Activated T-cell treated with anti-CD3 and anti-CD28 coated beads, Interleukin-2, amount 50 U/mL, for 4 hours (primary cell): ENCODE measurements around the gene SLC24A3. TPM values are rescaled to one million over a fixed set of nuclear protein-coding genes. Genes with fewer than 3 reads are reported as not detected.
"Not testable (repeated sequence)": the region's sequence is repeated elsewhere in the genome, so short reads cannot be mapped to it uniquely, and the experiment has no call there.

ENCODE experiments used
- ATAC-seq, 2 donors: fragments of 200-7000 bp; cut with Tn5 transposase; one replicate each; pipeline ENCODE4 v1.10.0; 2021
- DNase-seq: peaks from one replicate; pipeline ENCODE4 v3.0.0-alpha.2; 2020
- H3K27me3 Mint-ChIP-seq: one replicate; pipeline ENCODE4 v1.8.0; 2021; ENCODE audit warnings: low read depth, mixed read lengths
- H3K36me3 Mint-ChIP-seq: one replicate; pipeline ENCODE4 v1.8.0; 2022; ENCODE audit warnings: mixed read lengths; ENCODE audit not compliant: insufficient read depth
- H3K4me1 Mint-ChIP-seq: one replicate; pipeline ENCODE4 v1.8.0; 2021; ENCODE audit warnings: low read depth, mixed read lengths
- H3K4me3 Mint-ChIP-seq: one replicate; pipeline ENCODE4 v1.8.0; 2021; ENCODE audit warnings: mild to moderate bottlenecking, moderate library complexity, mixed read lengths
- H3K9me3 Mint-ChIP-seq: one replicate; pipeline ENCODE4 v1.8.0; 2021; ENCODE audit warnings: mixed read lengths
- total RNA-seq, 3 donors: library from RNA; stranded (reverse); gene quantifications; one replicate each; pipeline ENCODE4 v1.2.1, GENCODE V29; 2021

Gene SLC24A3
- total RNA-seq, 3 donors from 2014 or later = 0.05 to 0.10 TPM; not detected in 1

DNA sequence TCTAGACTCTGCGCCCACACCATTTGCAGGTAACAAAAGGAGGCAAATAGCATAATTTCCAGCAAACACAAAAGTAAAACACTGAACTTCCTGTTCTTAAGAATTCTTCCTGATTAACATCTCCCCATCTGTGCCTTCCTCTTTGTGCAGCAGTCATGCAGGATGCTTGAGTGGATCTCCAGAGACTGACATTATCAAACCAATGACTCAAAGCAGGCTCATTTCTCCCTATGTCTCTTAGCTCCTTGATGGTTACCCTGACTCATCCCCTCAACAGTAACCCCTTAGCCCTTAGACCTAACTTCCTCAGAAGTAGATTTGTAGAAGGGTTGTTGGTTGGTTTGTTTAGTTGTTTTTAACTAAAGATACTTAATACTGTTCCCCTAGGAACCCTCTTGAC lies 408.6 kb downstream of the SLC24A3 start:
- no peaks in the 10 kb centered on the region for H3K4me1 Mint-ChIP-seq

GRCh38 chr20:19624221-19624965 lies 412.0 kb downstream of the SLC24A3 start:
- Mint-ChIP-seq H3K4me3 (no peak overlapping the region), H3K4me1 (no peaks in the 10 kb centered on the region), H3K36me3 (no peaks in the 10 kb centered on the region), H3K27me3 (peaks cover 7% of the 10 kb centered on the region), H3K9me3 (peaks cover 11% of the 10 kb centered on the region)
- no peak for ATAC-seq
- DNase-seq = no peak

More for the DNA sequence above, 408.6 kb downstream of the SLC24A3 start:
- DNase-seq = no peak
- H3K4me3 Mint-ChIP-seq = no peak overlapping the region
- H3K36me3 Mint-ChIP-seq = no peaks in the 10 kb centered on the region
- peaks cover 6% of the 10 kb centered on the region for H3K27me3 Mint-ChIP-seq
- ATAC-seq = peak in 1 of 2 donors; percentile 25
- H3K9me3 Mint-ChIP-seq = peaks cover 7% of the 10 kb centered on the region

- no peaks in the 10 kb centered on the region for H3K36me3 Mint-ChIP-seq
- ATAC-seq (no peak), DNase-seq (no peak)
- peaks cover 7% of the 10 kb centered on the region for H3K27me3 Mint-ChIP-seq
- H3K4me3 Mint-ChIP-seq = no peak overlapping the region
- peaks cover 11% of the 10 kb centered on the region for H3K9me3 Mint-ChIP-seq
- H3K4me1 Mint-ChIP-seq = no peaks in the 10 kb centered on the region
These were observed 413.0 kb downstream of the SLC24A3 start for GRCh38 chr20:19625426-19625825.

GRCh38 chr20:19626896-19627295 lies 414.5 kb downstream of the SLC24A3 start:
- Mint-ChIP-seq H3K9me3 (peaks cover 11% of the 10 kb centered on the region), H3K4me3 (no peak overlapping the region), H3K27me3 (peaks cover 7% of the 10 kb centered on the region), H3K4me1 (no peaks in the 10 kb centered on the region), H3K36me3 (no peaks in the 10 kb centered on the region)
- no peak for DNase-seq
- no peak for ATAC-seq

GRCh38 chr20:19628570-19629134 lies 416.2 kb downstream of the SLC24A3 start:
- peaks cover 11% of the 10 kb centered on the region for H3K9me3 Mint-ChIP-seq
- no peak overlapping the region for H3K4me3 Mint-ChIP-seq
- no peaks in the 10 kb centered on the region for H3K4me1 Mint-ChIP-seq
- DNase-seq (no peak), ATAC-seq (no peak)
- peaks cover 7% of the 10 kb centered on the region for H3K27me3 Mint-ChIP-seq
- no peaks in the 10 kb centered on the region for H3K36me3 Mint-ChIP-seq

GRCh38 chr20:19631410-19631809 lies 419.0 kb downstream of the SLC24A3 start:
- Mint-ChIP-seq H3K9me3 (peaks cover 6% of the 10 kb centered on the region), H3K27me3 (peaks cover 7% of the 10 kb centered on the region), H3K36me3 (no peaks in the 10 kb centered on the region), H3K4me1 (no peaks in the 10 kb centered on the region), H3K4me3 (no peak overlapping the region)
- DNase-seq = no peak
- ATAC-seq = no peak

DNA sequence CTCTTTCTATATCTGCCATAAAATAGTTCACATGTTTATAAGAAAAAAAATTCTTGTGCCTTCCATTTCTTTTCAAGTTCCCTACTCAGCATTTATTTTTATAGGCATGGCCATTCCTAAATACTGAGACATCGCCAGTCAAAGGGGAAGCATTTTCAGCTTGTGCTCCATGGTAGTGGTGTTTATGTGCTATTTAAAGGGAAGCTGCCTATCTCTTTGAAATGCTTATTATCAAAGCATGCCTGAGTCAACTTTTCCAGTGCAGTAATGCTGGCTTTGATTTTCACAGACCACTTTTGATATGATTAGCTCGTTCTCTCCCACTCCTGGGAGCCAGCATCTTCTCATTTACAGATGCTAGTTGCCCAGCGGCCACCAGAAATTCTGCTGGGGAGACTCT lies 421.5 kb downstream of the SLC24A3 start:
- H3K4me1 Mint-ChIP-seq = no peaks in the 10 kb centered on the region
- ATAC-seq = no peak
- DNase-seq = no peak
- peaks cover 3% of the 10 kb centered on the region for H3K27me3 Mint-ChIP-seq
- no peak overlapping the region for H3K4me3 Mint-ChIP-seq
- H3K9me3 Mint-ChIP-seq = peaks cover 5% of the 10 kb centered on the region
- no peaks in the 10 kb centered on the region for H3K36me3 Mint-ChIP-seq

- not testable (repeated sequence) for H3K4me1 Mint-ChIP-seq, DNase-seq, ATAC-seq, H3K27me3 Mint-ChIP-seq, H3K9me3 Mint-ChIP-seq, H3K36me3 Mint-ChIP-seq, H3K4me3 Mint-ChIP-seq
These were observed 427.1 kb downstream of the SLC24A3 start for GRCh38 chr20:19639471-19640045.

DNA sequence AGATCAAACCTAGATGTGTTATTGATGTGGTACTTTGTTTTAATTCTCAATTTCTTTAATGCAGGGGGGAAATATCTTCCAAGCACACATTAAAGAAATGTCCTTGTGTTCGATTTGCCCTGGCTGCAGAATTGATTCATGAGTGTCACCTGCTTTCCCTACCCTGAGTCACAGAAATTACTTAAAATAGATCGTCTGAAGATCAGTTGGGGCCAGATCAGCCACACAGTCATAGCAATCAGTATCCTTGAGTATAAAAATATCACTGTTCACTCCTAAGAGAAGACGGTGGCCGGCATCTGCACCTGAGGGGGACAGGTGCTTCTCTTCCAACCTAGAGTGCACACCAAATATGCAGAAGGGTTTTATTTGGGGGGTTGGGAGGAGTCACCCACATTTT lies 430.4 kb downstream of the SLC24A3 start:
- H3K27me3 Mint-ChIP-seq = no peaks in the 10 kb centered on the region
- no peaks in the 10 kb centered on the region for H3K9me3 Mint-ChIP-seq
- no peaks in the 10 kb centered on the region for H3K36me3 Mint-ChIP-seq
- DNase-seq (no peak), ATAC-seq (no peak)
- H3K4me1 Mint-ChIP-seq = no peaks in the 10 kb centered on the region
- H3K4me3 Mint-ChIP-seq = no peak overlapping the region

DNA sequence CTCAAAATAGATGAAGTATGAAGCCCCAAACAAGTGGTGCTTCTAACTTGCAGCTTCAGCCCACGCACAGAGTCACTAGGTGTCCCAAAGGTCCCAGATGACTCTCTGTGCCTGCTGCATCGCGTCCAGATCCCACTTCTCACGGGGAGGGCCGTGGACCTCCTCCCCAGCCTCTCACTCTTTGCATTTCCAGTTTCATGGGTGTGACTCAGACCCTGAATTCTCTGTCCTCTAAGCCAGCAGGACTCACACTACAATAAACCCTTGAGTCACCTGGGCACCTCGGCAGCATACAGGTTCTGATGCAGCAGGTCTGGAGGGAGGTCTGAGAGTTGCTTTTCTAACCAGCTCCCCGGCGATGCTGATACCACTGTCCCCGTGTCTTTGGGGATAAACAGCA lies 431.6 kb downstream of the SLC24A3 start:
- no peaks in the 10 kb centered on the region for H3K27me3 Mint-ChIP-seq
- ATAC-seq (no peak), DNase-seq (no peak)
- no peaks in the 10 kb centered on the region for H3K9me3 Mint-ChIP-seq
- no peaks in the 10 kb centered on the region for H3K4me1 Mint-ChIP-seq
- H3K4me3 Mint-ChIP-seq = no peak overlapping the region
- H3K36me3 Mint-ChIP-seq = no peaks in the 10 kb centered on the region

DNA sequence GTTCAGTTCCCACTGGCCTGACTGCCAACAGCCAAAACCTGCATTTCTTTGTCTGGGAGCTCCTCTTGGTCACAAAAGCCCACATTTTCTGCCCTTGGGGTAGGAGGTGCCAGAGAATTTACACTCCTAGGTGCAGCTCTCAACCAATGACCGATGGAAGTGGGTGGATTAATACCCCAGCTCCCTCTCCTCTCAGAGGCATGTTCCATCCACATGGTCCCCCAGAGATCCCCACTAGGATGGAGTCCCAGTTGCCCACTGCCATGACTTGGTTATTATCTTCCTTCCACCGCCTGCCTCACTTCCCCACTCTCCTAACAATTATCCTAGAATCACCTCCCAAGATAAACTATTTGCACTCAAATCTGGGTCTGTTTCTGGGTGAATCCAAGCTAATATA lies 434.5 kb downstream of the SLC24A3 start:
- DNase-seq (no peak), ATAC-seq (no peak)
- no peaks in the 10 kb centered on the region for H3K36me3 Mint-ChIP-seq
- H3K9me3 Mint-ChIP-seq = peaks cover 6% of the 10 kb centered on the region
- H3K4me1 Mint-ChIP-seq = no peaks in the 10 kb centered on the region
- H3K4me3 Mint-ChIP-seq = no peak overlapping the region
- H3K27me3 Mint-ChIP-seq = peaks cover 2% of the 10 kb centered on the region

- DNase-seq = no peak
- no peak for ATAC-seq
- Mint-ChIP-seq H3K36me3 (no peaks in the 10 kb centered on the region), H3K4me3 (no peak overlapping the region), H3K27me3 (peaks cover 3% of the 10 kb centered on the region), H3K4me1 (no peaks in the 10 kb centered on the region), H3K9me3 (peaks cover 9% of the 10 kb centered on the region)
These were observed 435.6 kb downstream of the SLC24A3 start for GRCh38 chr20:19648024-19648423.

GRCh38 chr20:19649041-19649440 lies 436.6 kb downstream of the SLC24A3 start:
- Mint-ChIP-seq H3K27me3 (peaks cover 5% of the 10 kb centered on the region), H3K36me3 (no peaks in the 10 kb centered on the region), H3K4me3 (no peak overlapping the region), H3K9me3 (peaks cover 9% of the 10 kb centered on the region), H3K4me1 (no peaks in the 10 kb centered on the region)
- ATAC-seq (no peak), DNase-seq (no peak)

DNA sequence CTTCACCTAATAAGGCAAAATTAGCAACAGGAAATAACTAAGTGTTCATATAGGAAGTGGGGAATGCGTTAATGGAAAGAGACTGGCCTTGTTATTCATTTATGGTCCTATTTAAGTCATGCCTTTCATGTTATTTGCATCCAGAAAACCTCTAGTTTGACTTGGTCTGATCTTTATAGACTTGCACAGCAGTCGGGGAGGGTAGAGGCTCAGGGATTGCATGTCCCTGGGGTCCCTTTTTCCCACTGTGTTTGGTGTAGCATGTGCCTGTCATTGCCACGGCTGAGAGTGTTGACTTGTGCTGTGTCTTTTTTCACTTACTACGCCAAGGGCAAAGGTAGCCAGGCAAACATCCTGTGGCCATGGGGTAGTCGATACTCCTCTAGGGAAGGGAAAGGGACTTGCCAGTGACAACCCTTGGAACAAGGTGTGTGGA lies 440.2 kb downstream of the SLC24A3 start:
- ATAC-seq (no peak), DNase-seq (no peak)
- H3K4me3 Mint-ChIP-seq = no peak overlapping the region
- H3K4me1 Mint-ChIP-seq = no peaks in the 10 kb centered on the region
- H3K27me3 Mint-ChIP-seq = peaks cover 5% of the 10 kb centered on the region
- peaks cover 9% of the 10 kb centered on the region for H3K9me3 Mint-ChIP-seq
- no peaks in the 10 kb centered on the region for H3K36me3 Mint-ChIP-seq

- peaks cover 9% of the 10 kb centered on the region for H3K9me3 Mint-ChIP-seq
- ATAC-seq (no peak), DNase-seq (no peak)
- H3K27me3 Mint-ChIP-seq = peaks cover 6% of the 10 kb centered on the region
- peaks cover 1% of the 10 kb centered on the region for H3K4me1 Mint-ChIP-seq
- H3K4me3 Mint-ChIP-seq = no peak overlapping the region
- H3K36me3 Mint-ChIP-seq = no peaks in the 10 kb centered on the region
These were observed 440.9 kb downstream of the SLC24A3 start for GRCh38 chr20:19653327-19653726.
